IgD-negative memory B cell (primary cell): ENCODE data around the gene NDUFAF5. TPM values are rescaled to one million over a fixed set of nuclear protein-coding genes. Genes with fewer than 3 reads are reported as not detected.
A peak's percentile ranks its signal among the peaks of the same experiment; 100 is the strongest.

ENCODE experiments used
- H3K27ac Mint-ChIP-seq, 3 donors: one replicate each; pipeline ENCODE4 v1.8.0; 2020 to 2022; ENCODE audit warnings: mild to moderate bottlenecking in 3 of 3, mixed read lengths in 3 of 3, moderate library complexity in 1 of 3
- H3K27me3 Mint-ChIP-seq: one replicate; pipeline ENCODE4 v1.8.0; 2021; ENCODE audit warnings: mixed read lengths
- H3K36me3 Mint-ChIP-seq: one replicate; pipeline ENCODE4 v1.8.0; 2020; ENCODE audit warnings: mild to moderate bottlenecking, mixed read lengths
- H3K4me1 Mint-ChIP-seq, 3 donors: one replicate each; pipeline ENCODE4 v1.8.0; 2020 to 2022; ENCODE audit warnings: mixed read lengths in 3 of 3, mild to moderate bottlenecking in 1 of 3
- H3K4me3 Mint-ChIP-seq, 4 donors: one replicate each; pipeline ENCODE4 v1.8.0; 2020 to 2022; ENCODE audit warnings: mild to moderate bottlenecking in 4 of 4, mixed read lengths in 4 of 4, moderate library complexity in 3 of 4
- H3K9me3 Mint-ChIP-seq, 3 donors: one replicate each; pipeline ENCODE4 v1.8.0; 2020 to 2021; ENCODE audit warnings: mixed read lengths in 3 of 3, mild to moderate bottlenecking in 1 of 3
- polyA plus RNA-seq: library from polyadenylated mRNA; unstranded; fragments of 300-500 nt; fragmentation: Illumina TruSeq; gene quantifications from one replicate; pipeline ENCODE4 v1.2.3, GENCODE V29; 2021

NDUFAF5 gene
- polyA plus RNA-seq, 1 donor from 2014 or later = 9.1 TPM

- Mint-ChIP-seq H3K27ac (no peak overlapping the region), H3K9me3 (no peaks in the 10 kb centered on the region), H3K4me1 (peaks cover 7 to 12% (median 11%) of the 10 kb centered on the region in 3 donors), H3K27me3 (no peaks in the 10 kb centered on the region), H3K36me3 (peaks cover 5% of the 10 kb centered on the region), H3K4me3 (no peak overlapping the region)
Measured at GRCh38 chr20:13791540-13792459, 7.0 kb downstream of the NDUFAF5 start.

DNA sequence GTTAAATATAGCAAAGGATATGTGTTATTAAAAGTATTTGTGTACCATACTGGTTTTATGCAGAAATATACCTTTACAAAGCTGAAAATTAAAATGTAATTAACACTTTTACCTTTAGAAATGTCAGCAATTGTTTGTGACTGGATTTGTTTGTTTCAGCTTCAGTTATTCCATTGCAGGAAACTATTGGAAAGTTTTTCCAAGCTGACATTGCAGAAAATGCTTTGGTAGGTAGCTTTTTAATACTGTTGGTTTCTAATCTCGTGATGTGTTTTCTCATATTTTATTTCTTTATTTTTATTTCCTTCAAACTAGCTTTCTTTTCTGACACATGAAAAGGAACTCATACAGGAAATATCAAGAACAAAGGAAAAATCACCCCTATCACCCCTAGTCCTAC, 8.2 kb downstream of the NDUFAF5 start:
- Mint-ChIP-seq H3K4me1 (peaks cover 3 to 6% (median 5%) of the 10 kb centered on the region in 3 donors), H3K4me3 (no peak overlapping the region), H3K27ac (no peak overlapping the region), H3K27me3 (no peaks in the 10 kb centered on the region), H3K9me3 (no peaks in the 10 kb centered on the region), H3K36me3 (peaks cover 5% of the 10 kb centered on the region)

- H3K36me3 Mint-ChIP-seq = peaks cover 5% of the 10 kb centered on the region
- no peaks in the 10 kb centered on the region for H3K9me3 Mint-ChIP-seq
- peaks cover 0 to 6% (median 2%) of the 10 kb centered on the region in 3 donors for H3K4me1 Mint-ChIP-seq
- H3K27ac Mint-ChIP-seq = no peak overlapping the region
- no peak overlapping the region for H3K4me3 Mint-ChIP-seq
- H3K27me3 Mint-ChIP-seq = no peaks in the 10 kb centered on the region
Measured at GRCh38 chr20:13794667-13795066, 9.8 kb downstream of the NDUFAF5 start.

GRCh38 chr20:13799040-13799439, 14.2 kb downstream of the NDUFAF5 start:
- Mint-ChIP-seq H3K4me3 (no peak overlapping the region), H3K4me1 (no peaks in the 10 kb centered on the region), H3K27ac (no peak overlapping the region), H3K9me3 (no peaks in the 10 kb centered on the region), H3K36me3 (peaks cover 4% of the 10 kb centered on the region), H3K27me3 (no peaks in the 10 kb centered on the region)

GRCh38 chr20:13799974-13800373, 15.1 kb downstream of the NDUFAF5 start:
- peaks cover 6% of the 10 kb centered on the region for H3K36me3 Mint-ChIP-seq
- H3K27ac Mint-ChIP-seq = peak overlapping the region in 1 of 3 donors; percentile 11
- H3K4me1 Mint-ChIP-seq = no peaks in the 10 kb centered on the region
- H3K4me3 Mint-ChIP-seq = no peak overlapping the region
- H3K9me3 Mint-ChIP-seq = no peaks in the 10 kb centered on the region
- H3K27me3 Mint-ChIP-seq = no peaks in the 10 kb centered on the region

GRCh38 chr20:13800728-13801134, 15.9 kb downstream of the NDUFAF5 start:
- peaks cover 5% of the 10 kb centered on the region for H3K36me3 Mint-ChIP-seq
- no peaks in the 10 kb centered on the region for H3K4me1 Mint-ChIP-seq
- H3K27ac Mint-ChIP-seq = no peak overlapping the region
- H3K27me3 Mint-ChIP-seq = no peaks in the 10 kb centered on the region
- no peak overlapping the region for H3K4me3 Mint-ChIP-seq
- H3K9me3 Mint-ChIP-seq = no peaks in the 10 kb centered on the region

DNA sequence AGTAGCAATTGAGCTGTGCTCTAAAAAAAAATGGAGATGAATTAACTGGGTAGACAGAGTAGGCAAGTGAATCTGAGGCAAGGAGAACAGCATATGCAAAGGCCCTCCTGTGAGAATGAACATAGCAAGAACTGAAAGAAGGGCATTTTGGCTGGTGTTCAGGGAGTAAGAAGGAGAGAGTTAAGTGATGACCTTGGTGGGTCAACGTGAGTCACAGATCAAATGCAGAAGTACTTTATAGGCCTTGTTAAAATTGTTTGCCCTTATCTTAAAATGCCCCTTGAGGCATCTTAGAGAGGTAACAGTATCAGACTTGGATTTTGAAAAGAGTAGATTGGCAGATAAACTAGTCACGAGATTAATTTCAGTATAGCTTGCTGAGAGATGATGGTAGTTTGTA, 24.5 kb downstream of the NDUFAF5 start:
- H3K27me3 Mint-ChIP-seq = no peaks in the 10 kb centered on the region
- H3K27ac Mint-ChIP-seq = no peak overlapping the region
- no peak overlapping the region for H3K4me3 Mint-ChIP-seq
- peaks cover 1% of the 10 kb centered on the region for H3K36me3 Mint-ChIP-seq
- H3K4me1 Mint-ChIP-seq = no peaks in the 10 kb centered on the region
- no peaks in the 10 kb centered on the region for H3K9me3 Mint-ChIP-seq

GRCh38 chr20:13809855-13810254, 25.0 kb downstream of the NDUFAF5 start:
- H3K9me3 Mint-ChIP-seq = no peaks in the 10 kb centered on the region
- no peak overlapping the region for H3K4me3 Mint-ChIP-seq
- H3K27me3 Mint-ChIP-seq = no peaks in the 10 kb centered on the region
- H3K4me1 Mint-ChIP-seq = no peaks in the 10 kb centered on the region
- H3K36me3 Mint-ChIP-seq = no peaks in the 10 kb centered on the region
- H3K27ac Mint-ChIP-seq = no peak overlapping the region

DNA sequence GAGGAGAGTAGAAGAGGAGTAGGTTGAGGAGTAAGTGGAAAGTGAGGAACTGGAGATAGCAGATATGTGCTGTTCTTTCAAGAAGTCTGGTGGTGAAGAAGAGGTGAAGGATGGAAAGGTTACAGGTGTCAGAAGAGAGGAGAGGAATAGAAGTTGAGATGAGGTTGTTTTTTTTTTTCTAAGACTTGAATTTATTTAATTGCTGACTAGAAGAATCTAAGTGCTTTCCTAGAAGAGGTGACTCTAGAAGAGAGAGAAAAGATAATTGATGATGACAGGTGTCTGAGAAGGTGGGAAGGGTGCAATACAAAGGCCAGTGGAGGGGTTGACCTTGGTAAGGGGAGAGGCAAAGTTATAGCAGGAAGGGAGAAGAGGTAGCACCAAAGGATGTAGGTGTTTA, 25.6 kb downstream of the NDUFAF5 start:
- H3K27me3 Mint-ChIP-seq = no peaks in the 10 kb centered on the region
- no peaks in the 10 kb centered on the region for H3K9me3 Mint-ChIP-seq
- peaks cover 2% of the 10 kb centered on the region for H3K36me3 Mint-ChIP-seq
- no peak overlapping the region for H3K4me3 Mint-ChIP-seq
- H3K27ac Mint-ChIP-seq = no peak overlapping the region
- H3K4me1 Mint-ChIP-seq = no peaks in the 10 kb centered on the region

- H3K9me3 Mint-ChIP-seq = no peaks in the 10 kb centered on the region
Measured at GRCh38 chr20:13813910-13814309, 29.1 kb downstream of the NDUFAF5 start.

GRCh38 chr20:13814672-13815071, 29.8 kb downstream of the NDUFAF5 start:
- no peak overlapping the region for H3K4me3 Mint-ChIP-seq
- H3K27ac Mint-ChIP-seq = no peak overlapping the region
- H3K27me3 Mint-ChIP-seq = no peaks in the 10 kb centered on the region
- H3K4me1 Mint-ChIP-seq = no peaks in the 10 kb centered on the region
- peaks cover 2% of the 10 kb centered on the region for H3K36me3 Mint-ChIP-seq
- no peaks in the 10 kb centered on the region for H3K9me3 Mint-ChIP-seq

More at GRCh38 chr20:13813910-13814309, 29.1 kb downstream of the NDUFAF5 start:
- Mint-ChIP-seq H3K27me3 (no peaks in the 10 kb centered on the region), H3K36me3 (peaks cover 2% of the 10 kb centered on the region), H3K4me3 (no peak overlapping the region), H3K27ac (no peak overlapping the region), H3K4me1 (no peaks in the 10 kb centered on the region)

DNA sequence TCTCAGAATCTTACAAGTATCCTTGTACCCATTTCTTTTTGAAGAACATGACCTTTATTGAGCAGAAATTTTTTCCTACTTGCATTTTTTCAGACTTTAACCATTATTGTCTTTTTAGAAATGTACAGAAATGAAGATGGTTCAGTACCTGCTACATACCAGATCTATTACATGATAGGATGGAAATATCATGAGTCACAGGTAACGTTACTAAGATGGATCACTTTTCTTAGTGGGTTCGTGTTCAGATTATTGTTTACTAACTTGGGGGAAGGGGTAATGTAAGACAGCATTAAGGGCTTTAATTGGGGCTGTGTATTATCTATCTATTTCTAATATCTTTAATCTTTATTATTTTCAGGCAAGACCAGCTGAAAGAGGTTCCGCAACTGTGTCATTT, 31.9 kb downstream of the NDUFAF5 start:
- Mint-ChIP-seq H3K27ac (no peak overlapping the region), H3K4me1 (no peaks in the 10 kb centered on the region), H3K9me3 (no peaks in the 10 kb centered on the region), H3K36me3 (peaks cover 2% of the 10 kb centered on the region), H3K27me3 (no peaks in the 10 kb centered on the region), H3K4me3 (no peak overlapping the region)

GRCh38 chr20:13817342-13817741, 32.5 kb downstream of the NDUFAF5 start:
- no peaks in the 10 kb centered on the region for H3K4me1 Mint-ChIP-seq
- H3K36me3 Mint-ChIP-seq = peaks cover 2% of the 10 kb centered on the region
- H3K4me3 Mint-ChIP-seq = no peak overlapping the region
- no peaks in the 10 kb centered on the region for H3K9me3 Mint-ChIP-seq
- H3K27me3 Mint-ChIP-seq = no peaks in the 10 kb centered on the region
- no peak overlapping the region for H3K27ac Mint-ChIP-seq

DNA sequence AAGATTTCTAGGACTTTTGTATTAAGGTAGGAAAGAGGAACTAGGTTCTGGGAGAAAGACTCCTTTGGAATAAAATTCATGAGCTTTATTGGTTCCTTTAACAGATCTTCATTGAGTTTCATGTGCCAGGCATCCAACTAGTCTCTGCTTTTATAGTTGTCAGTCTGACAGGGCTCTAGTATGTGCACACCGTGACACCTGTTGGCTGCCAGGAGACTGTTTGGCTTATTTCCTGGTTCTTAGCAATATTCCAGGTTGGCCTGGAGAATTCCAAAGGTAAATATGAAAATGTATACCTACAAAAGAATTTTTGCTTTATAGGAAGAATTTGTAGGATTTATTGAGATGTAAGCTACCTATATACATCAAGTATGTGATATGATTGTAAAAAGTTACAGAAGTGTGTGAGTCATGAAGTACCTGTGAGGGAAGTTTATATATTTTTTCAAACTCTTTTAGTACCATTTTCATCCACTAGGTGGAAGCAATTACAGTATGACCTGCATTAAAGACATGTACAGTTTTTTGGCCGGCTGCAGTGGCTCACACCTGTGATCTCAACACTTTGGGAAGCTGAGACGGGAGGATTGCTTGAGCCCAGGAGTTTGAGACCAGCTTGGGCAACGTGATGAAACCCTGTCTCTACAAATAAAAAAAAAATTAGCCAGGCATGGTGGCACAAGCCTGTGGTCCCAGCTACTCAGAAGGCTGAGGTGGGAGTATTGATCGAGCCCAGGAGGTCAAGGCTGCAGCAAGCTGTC, 35.2 kb downstream of the NDUFAF5 start:
- Mint-ChIP-seq H3K36me3 (peaks cover 2% of the 10 kb centered on the region), H3K27ac (no peak overlapping the region), H3K4me3 (no peak overlapping the region), H3K4me1 (no peaks in the 10 kb centered on the region), H3K27me3 (no peaks in the 10 kb centered on the region), H3K9me3 (no peaks in the 10 kb centered on the region)

DNA sequence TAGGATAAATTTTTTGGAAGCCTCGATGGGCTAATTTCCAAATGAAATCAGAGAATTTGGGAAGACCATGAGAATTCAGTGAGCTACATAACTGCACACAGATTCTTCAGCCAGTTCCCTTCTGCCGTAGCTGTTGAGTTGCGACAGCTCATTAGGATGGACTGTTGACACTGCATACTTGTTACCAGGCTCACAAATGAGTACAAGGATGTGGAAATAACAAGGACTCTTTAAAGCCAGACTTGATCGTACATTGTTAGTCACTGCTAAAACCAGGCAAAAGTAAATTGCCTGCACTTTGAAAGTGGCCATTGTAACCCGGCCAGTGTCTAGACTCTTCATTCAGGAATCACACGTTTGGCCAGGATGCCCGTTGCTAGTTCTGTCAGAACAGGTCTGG, 37.0 kb downstream of the NDUFAF5 start:
- Mint-ChIP-seq H3K9me3 (no peaks in the 10 kb centered on the region), H3K27me3 (no peaks in the 10 kb centered on the region), H3K36me3 (no peaks in the 10 kb centered on the region), H3K27ac (no peak overlapping the region), H3K4me3 (no peak overlapping the region), H3K4me1 (no peaks in the 10 kb centered on the region)
